ENCODE measurements around the gene TARBP1. TPM values are rescaled to one million over a fixed set of nuclear protein-coding genes. Genes with fewer than 3 reads are reported as not detected.

The TARBP1 gene
- polyA plus RNA-seq, 1 donor from 2014 or later = 267 TPM

GRCh38 chr1:234373064-234373958 is 105.7 kb downstream of the TARBP1 start, which contains the start of gene COA6:
Gene COA6 (plus strand): TSS chr1:234373456. CDS start chr1:234373467, 11 bp downstream.
- Histone ChIP-seq H3K9ac (ENCODE audit: low read length) (peak within 1 kb of the TSS; percentile 84), H2AFZ (ENCODE audit: low read depth, low read length) (peak within 1 kb of the TSS; percentile 94), H3K9me3 (ENCODE audit: low read length) (no peaks in the 10 kb centered on the region), H3K9me2 (ENCODE audit: insufficient read depth, low read length) (no peaks in the 10 kb centered on the region), H4K20me1 (ENCODE audit: insufficient read depth) (no peaks in the 10 kb centered on the region), H3K27ac (ENCODE audit: low read length) (peak within 1 kb of the TSS; percentile 84), H3K36me3 (ENCODE audit: insufficient read depth, low read length) (peaks cover 5% of the 10 kb centered on the region), H3K4me2 (ENCODE audit: low read length) (peak within 1 kb of the TSS; percentile 92), H3F3A (ENCODE audit: insufficient read depth, low read length, poor library complexity, severe bottlenecking) (no peaks in the 10 kb centered on the region), H3K4me3 (ENCODE audit: low read length) (peak within 1 kb of the TSS; percentile 74), H3K79me2 (replicated peaks; ENCODE audit: insufficient read depth, low read length) (peaks cover 4% of the 10 kb centered on the region), H3K27me3 (ENCODE audit: insufficient read depth, low read depth, low read length) (no peaks in the 10 kb centered on the region)
- TF ChIP-seq POLR2AphosphoS5 (IDR thresholded peaks at IDR 0.05) (peak; percentile 86), RAD21 (conservative IDR thresholded peaks at IDR 0.05) (peak; percentile 38), EP300 (conservative IDR thresholded peaks at IDR 0.05; ENCODE audit: poor library complexity, severe bottlenecking) (peak; percentile 43), CTCF (IDR thresholded peaks at IDR 0.05; ENCODE audit: poor library complexity, severe bottlenecking) (peak; percentile 33), TAF1 (IDR thresholded peaks at IDR 0.05; ENCODE audit: low read depth) (peak; percentile 66), REST (IDR thresholded peaks at IDR 0.05; ENCODE audit: borderline replicate concordance) (peak; percentile 84), EZH2 (IDR thresholded peaks at IDR 0.05; ENCODE audit: borderline replicate concordance, insufficient read depth, low read length, poor library complexity, severe bottlenecking) (no peak), SMC3 (conservative IDR thresholded peaks at IDR 0.05; ENCODE audit: poor library complexity) (peak; percentile 53), MXI1 (conservative IDR thresholded peaks at IDR 0.05; ENCODE audit: poor library complexity, severe bottlenecking) (peak; percentile 86)

- Histone ChIP-seq H3K36me3 (ENCODE audit: insufficient read depth, low read length) (no peaks in the 10 kb centered on the region), H4K20me1 (ENCODE audit: insufficient read depth) (no peaks in the 10 kb centered on the region), H3K79me2 (replicated peaks; ENCODE audit: insufficient read depth, low read length) (peaks cover 4% of the 10 kb centered on the region), H3K4me3 (ENCODE audit: low read length) (peak overlapping the region; percentile 74), H3F3A (ENCODE audit: insufficient read depth, low read length, poor library complexity, severe bottlenecking) (no peaks in the 10 kb centered on the region), H2AFZ (ENCODE audit: low read depth, low read length) (peak overlapping the region; percentile 94), H3K9me2 (ENCODE audit: insufficient read depth, low read length) (no peaks in the 10 kb centered on the region), H3K9me3 (ENCODE audit: low read length) (no peaks in the 10 kb centered on the region), H3K4me2 (ENCODE audit: low read length) (peak overlapping the region; percentile 92), H3K27ac (ENCODE audit: low read length) (no peak overlapping the region), H3K9ac (ENCODE audit: low read length) (peak overlapping the region; percentile 84), H3K27me3 (ENCODE audit: insufficient read depth, low read depth, low read length) (no peaks in the 10 kb centered on the region)
- TF ChIP-seq RAD21 (conservative IDR thresholded peaks at IDR 0.05) (no peak), POLR2AphosphoS5 (IDR thresholded peaks at IDR 0.05) (no peak), MXI1 (conservative IDR thresholded peaks at IDR 0.05; ENCODE audit: poor library complexity, severe bottlenecking) (no peak), EP300 (conservative IDR thresholded peaks at IDR 0.05; ENCODE audit: poor library complexity, severe bottlenecking) (no peak), TAF1 (IDR thresholded peaks at IDR 0.05; ENCODE audit: low read depth) (no peak), EZH2 (IDR thresholded peaks at IDR 0.05; ENCODE audit: borderline replicate concordance, insufficient read depth, low read length, poor library complexity, severe bottlenecking) (no peak), CTCF (IDR thresholded peaks at IDR 0.05; ENCODE audit: poor library complexity, severe bottlenecking) (no peak), SMC3 (conservative IDR thresholded peaks at IDR 0.05; ENCODE audit: poor library complexity) (no peak), REST (IDR thresholded peaks at IDR 0.05; ENCODE audit: borderline replicate concordance) (no peak)
These were observed 106.8 kb downstream of the TARBP1 start for GRCh38 chr1:234372011-234372757.
